Uterus (tissue), 4 donors: Measurements from ENCODE around the gene TRPT1. TPM values are rescaled to one million over a fixed set of nuclear protein-coding genes. Genes with fewer than 3 reads are reported as not detected.
A peak's percentile ranks its signal among the peaks of the same experiment; 100 is the strongest.

Experiments
- DNase-seq, 2 donors: peaks; one replicate each; pipeline ENCODE4 v3.0.0-alpha.2; 2019 to 2020
- H3K27ac ChIP-seq, 2 donors: fragments of 200-600 bp; sonication (generic); 1 replicate in 1 of 2; 2 replicates in 1 of 2; pipeline ENCODE4 v1.5.1; 2016 to 2018
- H3K27me3 ChIP-seq, 2 donors: fragments of 200-600 bp; sonication (generic); one replicate each; pipeline ENCODE4 v1.5.1; 2018 to 2019; ENCODE audit warnings: control low read depth in 1 of 2
- H3K36me3 ChIP-seq, 2 donors: fragments of 200-600 bp; sonication (generic); one replicate each; pipeline ENCODE4 v1.5.1; 2019; ENCODE audit warnings: control low read depth in 1 of 2
- H3K4me1 ChIP-seq, 2 donors: fragments of 200-600 bp; sonication (generic); one replicate each; pipeline ENCODE4 v1.5.1; 2018 to 2019; ENCODE audit warnings: control low read depth in 1 of 2
- H3K4me3 ChIP-seq, 2 donors: fragments of 200-600 bp; sonication (generic); 1 replicate in 1 of 2; 2 replicates in 1 of 2; pipeline ENCODE4 v1.5.1; 2018 to 2019; ENCODE audit warnings: mild to moderate bottlenecking in 1 of 2
- H3K9me3 ChIP-seq, 2 donors: fragments of 200-600 bp; sonication (generic); one replicate each; pipeline ENCODE4 v1.5.1; 2019; ENCODE audit warnings: control low read depth in 1 of 2
- CTCF ChIP-seq, 4 experiments: fragments of 200-600 bp in 2 of 4; fragments of 450-650 bp in 2 of 4; sonication (generic) in 2 of 4; IDR thresholded peaks; one replicate each; pipeline ENCODE4 v1.5.1; 2016 to 2019; ENCODE audit warnings: antibody characterized with exemption in 4 of 4, mild to moderate bottlenecking in 2 of 4, moderate library complexity in 1 of 4
- POLR2A ChIP-seq, 2 donors: fragments of 450-650 bp; IDR thresholded peaks; one replicate each; pipeline ENCODE4 v1.6.1; 2016; ENCODE audit warnings: antibody characterized with exemption in 2 of 2, mild to moderate bottlenecking in 1 of 2, moderate library complexity in 1 of 2
- intact Hi-C: fragments of 100-400 bp; cut with DNase I; formaldehyde crosslinking; loops from one replicate; pipeline ENCODE4 v1.15.1; 2023; ENCODE audit warnings: low total_unique reads
- total RNA-seq, 4 donors: library from RNA; depleted of rRNA in 3 of 4; stranded (reverse); fragments of >200 nt in 3 of 4; gene quantifications; one replicate each; pipeline versions ENCODE4 v1.1.0 to v1.2.4, GENCODE V29; 2014 to 2023
- donor health status: DM: yes; HTN: yes; CAD: no.

The TRPT1 gene
- total RNA-seq, 4 donors from 2014 or later: 7.2 to 42.9 (median 18.7) TPM

GRCh38 chr11:64244107-64244506 lies 18.1 kb upstream of the TRPT1 start:
- intact Hi-C loops: no loop called here
- Histone ChIP-seq H3K4me3 (no peak overlapping the region), H3K4me1 (peaks cover 0 to 14% of the 10 kb centered on the region in 2 donors), H3K36me3 (no peaks in the 10 kb centered on the region), H3K27ac (no peak overlapping the region), H3K27me3 (no peaks in the 10 kb centered on the region), H3K9me3 (no peaks in the 10 kb centered on the region)
- DNase-seq: no peak
- TF ChIP-seq CTCF (IDR thresholded peaks at IDR 0.05) (no peak), POLR2A (IDR thresholded peaks at IDR 0.05) (no peak)

- Histone ChIP-seq H3K4me1 (peaks cover 0 to 14% of the 10 kb centered on the region in 2 donors), H3K27ac (no peak overlapping the region)
These were observed 17.4 kb upstream of the TRPT1 start for GRCh38 chr11:64243236-64243854.

GRCh38 chr11:64241491-64242374 lies 15.7 kb upstream of the TRPT1 start:
- H3K9me3 ChIP-seq: no peaks in the 10 kb centered on the region
- intact Hi-C loops: no loop called here
- peak overlapping the region; percentile 95 to 99 for H3K27ac ChIP-seq
- no peaks in the 10 kb centered on the region for H3K36me3 ChIP-seq
- peaks cover 0 to 10% of the 10 kb centered on the region in 2 donors for H3K4me1 ChIP-seq
- H3K4me3 ChIP-seq: peak overlapping the region; percentile 61 to 87
- DNase-seq: peak; percentile 67 to 100
- TF ChIP-seq CTCF (IDR thresholded peaks at IDR 0.05): peak in 2 of 4 experiments; percentile 16 to 22
- peak; percentile 53 to 71 for TF ChIP-seq POLR2A (IDR thresholded peaks at IDR 0.05)
- no peaks in the 10 kb centered on the region for H3K27me3 ChIP-seq

More at GRCh38 chr11:64243236-64243854, 17.4 kb upstream of the TRPT1 start:
- Histone ChIP-seq H3K27me3 (no peaks in the 10 kb centered on the region), H3K36me3 (no peaks in the 10 kb centered on the region), H3K9me3 (no peaks in the 10 kb centered on the region), H3K4me3 (no peak overlapping the region)
- no peak for TF ChIP-seq POLR2A (IDR thresholded peaks at IDR 0.05)
- no peak for TF ChIP-seq CTCF (IDR thresholded peaks at IDR 0.05)
- DNase-seq: no peak
- intact Hi-C loops: no loop called here

GRCh38 chr11:64241241-64241490 lies 15.2 kb upstream of the TRPT1 start:
- intact Hi-C loops: no loop called here
- Histone ChIP-seq H3K36me3 (no peaks in the 10 kb centered on the region), H3K4me1 (peaks cover 0 to 10% of the 10 kb centered on the region in 2 donors), H3K27me3 (no peaks in the 10 kb centered on the region), H3K9me3 (no peaks in the 10 kb centered on the region), H3K27ac (peak overlapping the region; percentile 95 to 99), H3K4me3 (peak overlapping the region; percentile 61 to 87)
- TF ChIP-seq CTCF (IDR thresholded peaks at IDR 0.05) (no peak), POLR2A (IDR thresholded peaks at IDR 0.05) (no peak)
- peak in 1 of 2 donors; percentile 100 for DNase-seq
